Left forelimb (tissue), 1 donor: ENCODE data around the gene NTSR1.

Source experiments
- DNase-seq: peaks from one replicate; pipeline ENCODE4 v3.0.0-alpha.2; 2018; ENCODE audit warnings: low spot score

The NTSR1 gene

DNA sequence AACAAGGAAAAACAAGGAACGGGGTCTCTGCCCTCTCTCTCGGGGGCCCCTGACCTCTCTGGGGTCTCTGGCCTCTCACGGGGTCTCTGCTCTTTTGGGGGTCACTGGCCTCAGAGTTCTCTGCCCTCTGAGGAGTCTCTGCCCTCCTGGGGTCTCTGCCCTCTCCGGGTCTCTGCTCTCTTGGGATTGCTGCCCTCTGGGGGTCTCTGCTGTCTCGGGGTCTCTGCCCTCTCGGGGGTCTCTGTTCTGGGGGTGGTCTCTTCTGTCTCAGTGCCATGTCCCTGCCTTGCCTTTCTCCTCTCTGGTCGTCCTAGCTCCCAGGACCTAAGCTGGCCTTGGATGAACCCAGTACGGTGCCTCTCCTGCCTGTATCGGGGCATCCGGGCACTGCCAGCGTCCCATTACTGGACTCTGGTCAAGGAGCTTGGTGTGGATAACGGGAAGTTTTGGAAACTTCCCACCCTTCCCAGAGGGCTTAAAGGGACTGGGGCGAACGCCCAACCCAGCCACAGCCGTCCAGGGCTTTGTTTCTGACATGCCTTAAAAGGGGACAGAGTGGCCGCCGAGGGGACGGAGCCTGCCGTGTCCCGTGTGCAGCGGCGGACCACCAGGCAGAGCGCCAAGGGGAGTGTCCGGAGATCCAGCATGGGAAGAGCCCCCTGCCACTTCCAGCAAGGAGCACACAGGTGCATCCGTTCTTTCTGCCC, 62.9 kb downstream of the NTSR1 start:
- no peak for DNase-seq

DNA sequence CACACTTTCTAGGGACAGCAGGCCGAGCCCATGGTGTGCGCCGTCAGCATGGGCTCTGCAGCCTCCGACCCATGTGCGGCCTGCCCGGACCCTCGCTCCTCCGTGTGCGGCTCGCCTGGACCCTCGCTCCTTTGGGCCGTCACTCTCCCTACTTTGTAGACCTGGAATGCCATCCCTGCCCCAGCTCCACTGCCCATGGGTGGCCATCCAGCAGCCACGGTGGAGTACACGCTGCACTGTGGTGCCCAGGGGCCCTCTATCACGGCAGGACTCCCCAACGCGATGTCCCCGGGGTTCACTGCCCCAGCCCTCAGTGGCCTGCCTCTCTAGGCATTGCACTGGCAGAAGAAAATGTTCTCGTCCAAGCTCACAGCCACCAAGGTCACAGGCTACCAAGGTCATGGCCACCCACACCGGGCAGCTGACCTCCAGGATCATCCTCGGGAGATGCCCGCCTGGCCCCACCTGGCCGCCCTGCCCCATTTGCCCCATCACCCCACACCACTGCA, 63.5 kb downstream of the NTSR1 start:
- no peak for DNase-seq

DNA sequence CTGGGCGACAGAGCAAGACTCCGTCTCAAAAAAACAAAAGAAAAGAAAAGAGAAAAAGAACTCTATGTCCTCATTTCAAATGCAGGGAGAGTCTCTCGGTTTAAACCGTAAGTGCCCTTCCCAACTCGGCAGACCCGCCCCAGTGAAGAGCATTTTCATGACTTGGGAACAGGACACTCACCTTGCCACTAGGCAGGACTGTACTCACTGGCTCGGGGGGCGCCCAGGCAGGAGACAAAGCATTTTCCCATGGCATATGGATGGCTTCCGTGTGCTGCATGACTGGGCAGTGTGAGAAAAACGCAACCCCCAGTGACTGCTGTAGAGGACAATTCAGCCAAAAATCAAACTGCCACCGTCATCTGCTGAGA, 64.0 kb downstream of the NTSR1 start:
- no peak for DNase-seq

DNA sequence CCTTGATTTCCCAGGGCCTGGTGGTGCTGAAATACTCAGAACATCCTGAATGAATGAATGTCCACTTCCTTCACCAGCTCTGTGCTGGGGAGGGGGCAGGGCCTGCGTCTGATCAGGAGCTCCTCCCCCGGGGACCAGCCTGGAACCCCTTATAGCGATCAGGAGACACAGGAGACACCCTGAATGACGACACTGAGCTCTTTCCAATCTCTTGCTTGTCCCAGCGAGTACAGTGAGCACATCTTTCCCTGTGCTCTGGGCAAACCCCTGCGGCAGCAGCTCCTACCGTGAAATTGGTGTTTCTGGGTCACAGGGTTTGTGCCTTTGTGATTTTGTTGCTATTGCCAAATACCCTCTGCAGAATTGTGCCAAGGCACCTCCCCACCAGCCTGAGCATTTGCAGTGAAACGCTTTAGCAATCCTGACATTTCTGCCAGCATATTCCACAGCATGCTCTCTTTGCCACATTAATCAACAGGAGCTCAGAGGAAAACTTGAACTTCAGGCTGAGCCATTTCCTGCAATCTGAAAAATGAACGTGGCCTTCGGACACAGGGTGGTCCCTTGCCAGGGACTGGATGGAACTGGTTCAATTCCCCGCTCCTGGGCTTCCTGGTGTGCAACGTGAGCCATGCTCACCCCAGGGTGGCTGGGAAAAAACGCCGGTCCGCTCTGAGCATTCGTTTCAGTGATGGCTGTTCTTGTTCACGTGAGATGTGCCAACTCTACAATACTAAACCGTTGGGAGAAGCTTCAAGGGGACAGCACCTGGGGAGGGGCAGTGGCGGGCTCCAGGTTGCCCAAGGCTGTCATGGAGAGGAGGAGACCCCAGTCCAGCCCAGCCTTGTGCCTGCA, 64.6 kb downstream of the NTSR1 start:
- DNase-seq: no peak

DNA sequence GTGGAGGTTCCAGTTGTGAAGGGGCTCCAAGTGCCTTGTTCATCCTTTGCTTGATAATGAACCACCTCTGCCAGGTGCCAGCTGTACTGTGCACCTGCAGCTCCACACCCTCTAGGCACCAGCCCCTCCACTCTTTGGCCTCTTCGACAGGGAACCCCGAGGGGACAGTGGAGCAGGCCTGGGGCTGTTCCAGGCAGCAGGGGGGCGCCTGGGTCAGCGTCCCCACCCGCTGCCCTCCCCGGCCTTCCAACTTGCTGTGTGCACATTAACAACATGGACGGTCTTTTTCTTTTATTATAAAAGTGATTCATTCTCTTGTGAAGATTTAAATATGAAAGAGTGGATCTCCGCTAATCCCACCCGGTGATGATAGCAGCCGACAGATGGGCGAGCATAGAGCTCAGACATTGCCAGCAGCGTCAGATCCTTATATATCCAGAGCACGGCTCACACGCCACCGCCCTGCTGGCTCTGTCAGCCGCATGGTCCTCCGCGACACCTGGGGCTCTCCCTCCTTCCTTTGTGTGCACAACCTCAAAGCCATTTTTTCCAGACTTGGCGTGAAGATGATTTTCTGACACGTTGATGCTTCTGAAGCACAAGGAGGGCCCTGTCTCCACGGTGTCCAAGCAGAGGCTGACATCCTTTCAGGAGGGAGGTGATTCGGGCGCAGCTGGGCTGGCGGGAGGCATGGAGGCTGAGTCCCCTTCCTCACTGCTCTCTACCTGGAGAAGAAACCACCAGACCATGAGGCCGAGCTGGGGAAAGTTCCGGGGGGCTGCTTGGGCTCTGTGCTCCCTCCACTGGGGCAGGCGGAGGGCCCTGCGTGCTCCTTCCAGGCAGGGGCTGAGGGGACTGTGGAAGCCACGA, 65.4 kb downstream of the NTSR1 start:
- no peak for DNase-seq

DNA sequence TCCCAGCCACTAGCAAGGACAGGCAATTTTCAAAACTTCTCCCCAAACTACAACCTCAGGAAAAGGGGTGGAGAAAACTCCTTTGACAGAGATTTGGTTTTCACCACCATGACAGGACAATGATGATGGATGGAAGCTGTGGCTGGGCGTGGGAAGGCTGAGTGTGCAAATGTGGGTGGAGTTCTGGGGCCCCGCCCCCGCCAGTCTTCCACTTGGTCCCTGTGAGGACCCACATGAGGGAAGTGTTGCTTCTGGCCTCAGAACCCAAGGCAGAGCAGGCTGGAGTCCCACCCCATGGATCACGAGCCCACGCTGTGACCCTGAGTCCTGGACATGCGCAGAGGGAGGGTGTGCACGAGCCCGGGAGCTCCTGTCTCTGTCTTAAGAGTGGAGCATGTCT, 66.1 kb downstream of the NTSR1 start:
- DNase-seq: no peak

DNA sequence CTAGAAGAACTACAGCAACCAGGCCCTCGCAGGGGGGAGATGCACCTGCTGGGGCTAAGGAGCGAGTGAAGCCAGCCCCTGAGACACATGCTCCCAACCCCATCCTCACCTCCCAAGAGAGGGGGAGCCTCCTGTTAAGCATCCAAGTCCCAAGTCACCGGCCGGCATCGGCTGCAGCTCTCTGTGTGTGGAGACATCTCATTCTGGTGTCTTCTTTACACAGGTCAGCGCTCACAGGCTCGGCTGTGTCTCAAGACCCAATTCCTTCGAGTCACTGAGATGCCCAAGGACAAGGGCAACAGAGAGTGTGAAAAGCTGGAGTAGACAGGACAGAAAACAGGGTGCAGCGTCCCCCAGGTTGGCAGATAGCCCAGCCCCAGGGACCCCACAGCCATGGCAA, 66.6 kb downstream of the NTSR1 start:
- no peak for DNase-seq

DNA sequence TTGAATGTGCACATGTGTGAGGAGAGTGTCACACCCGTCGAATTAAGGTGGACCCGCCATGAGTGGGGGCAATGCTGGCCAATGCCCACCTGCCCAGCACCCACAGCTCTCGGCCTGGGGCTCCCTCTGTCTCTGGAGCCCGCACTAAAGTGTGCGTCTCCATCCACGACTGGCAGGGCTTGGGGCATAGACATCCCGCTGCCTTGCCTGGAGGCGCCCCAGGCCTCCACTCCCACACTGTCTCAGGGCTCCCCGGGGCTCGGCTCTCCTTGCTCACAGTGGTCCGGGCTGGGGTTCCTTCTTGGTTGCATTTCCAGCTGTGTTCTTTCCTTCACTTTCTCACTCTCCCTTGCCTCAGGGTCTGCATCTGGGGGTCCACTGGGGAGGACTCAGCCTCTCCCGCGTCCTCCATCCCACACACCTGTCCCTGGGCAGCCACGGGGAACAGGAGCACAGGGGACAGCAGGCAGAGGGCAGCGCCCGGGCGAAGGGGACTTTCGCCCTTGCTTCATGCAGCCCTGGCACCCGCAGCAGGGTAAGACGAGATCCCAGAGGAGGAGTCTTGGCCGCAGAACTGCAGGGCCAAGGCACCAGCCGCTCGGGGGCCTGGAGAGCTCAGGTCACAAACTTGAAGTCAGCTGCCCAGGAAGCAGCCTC, 67.5 kb downstream of the NTSR1 start:
- no peak for DNase-seq

DNA sequence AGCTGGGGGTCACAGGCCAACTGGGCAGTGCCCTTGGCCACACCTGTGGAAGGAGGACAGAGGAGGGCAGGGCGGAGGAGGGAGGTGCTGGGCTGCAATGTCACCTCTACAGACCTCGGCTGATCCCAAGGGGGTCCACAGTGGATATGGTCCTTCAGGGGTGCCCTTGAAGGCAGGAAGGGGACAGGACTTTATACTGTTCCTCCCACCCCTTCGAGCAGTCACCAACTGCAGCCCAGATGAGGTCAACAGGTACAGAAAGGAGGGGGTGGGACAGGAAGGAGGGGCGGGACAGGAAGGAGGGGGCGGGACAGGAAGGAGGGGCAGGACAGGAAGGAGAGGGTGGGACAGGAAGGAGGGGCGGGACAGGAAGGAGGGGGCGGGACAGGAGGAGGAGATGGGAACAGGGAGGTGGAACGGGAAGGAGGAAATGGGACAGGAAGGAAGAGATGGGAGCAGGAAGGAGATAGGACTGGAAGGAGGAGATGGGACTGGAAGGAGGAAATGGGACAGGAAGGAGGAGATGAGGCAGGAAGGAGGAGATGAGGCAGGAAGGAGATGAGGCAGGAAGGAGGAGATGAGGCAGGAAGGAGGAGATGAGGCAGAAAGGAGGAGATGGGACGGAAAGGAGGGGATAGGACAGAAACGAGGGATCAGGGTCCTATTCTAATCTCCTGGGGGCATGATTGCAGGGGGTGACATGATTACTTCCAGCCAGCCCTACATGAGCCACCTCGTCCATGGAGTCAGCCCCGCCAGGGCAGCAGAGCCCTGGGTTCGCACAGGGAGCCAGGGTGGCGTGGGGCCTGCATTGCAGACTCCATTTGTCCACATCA, 68.3 kb downstream of the NTSR1 start:
- DNase-seq: no peak

DNA sequence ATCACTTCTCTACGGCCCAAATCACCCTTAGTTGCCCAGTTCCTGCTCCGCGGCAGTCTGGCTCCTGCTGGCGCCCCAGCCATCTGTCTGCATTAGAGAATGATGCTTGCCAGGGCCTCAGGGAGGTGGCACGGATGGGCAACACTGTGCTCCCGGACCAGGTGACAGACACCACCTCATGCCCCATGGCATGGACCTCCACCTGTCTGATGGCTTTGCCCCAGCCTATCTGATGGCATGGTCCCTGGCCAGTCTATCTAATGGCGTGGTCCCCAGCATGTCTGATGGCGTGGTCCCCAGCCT, 68.8 kb downstream of the NTSR1 start:
- no peak for DNase-seq

DNA sequence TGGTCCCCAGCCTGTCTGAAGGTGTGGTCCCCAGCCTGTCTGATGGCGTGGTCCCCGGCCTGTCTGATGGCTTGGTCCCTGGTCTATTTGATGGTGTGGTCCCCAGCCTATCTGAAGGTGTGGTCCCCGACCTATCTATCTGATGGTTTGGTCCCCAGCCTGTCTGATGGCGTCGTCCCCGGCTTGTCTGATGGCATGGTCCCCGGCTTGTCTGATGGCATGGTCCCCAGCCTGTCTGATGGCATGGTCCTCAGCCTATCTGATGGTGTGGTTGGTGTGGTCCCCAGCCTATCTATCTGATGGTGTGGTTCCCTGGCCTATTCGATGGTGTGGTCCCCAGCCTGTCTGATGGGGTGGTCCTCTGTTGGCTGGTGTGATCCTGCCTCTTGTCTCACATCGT, 69.4 kb downstream of the NTSR1 start:
- no peak for DNase-seq

DNA sequence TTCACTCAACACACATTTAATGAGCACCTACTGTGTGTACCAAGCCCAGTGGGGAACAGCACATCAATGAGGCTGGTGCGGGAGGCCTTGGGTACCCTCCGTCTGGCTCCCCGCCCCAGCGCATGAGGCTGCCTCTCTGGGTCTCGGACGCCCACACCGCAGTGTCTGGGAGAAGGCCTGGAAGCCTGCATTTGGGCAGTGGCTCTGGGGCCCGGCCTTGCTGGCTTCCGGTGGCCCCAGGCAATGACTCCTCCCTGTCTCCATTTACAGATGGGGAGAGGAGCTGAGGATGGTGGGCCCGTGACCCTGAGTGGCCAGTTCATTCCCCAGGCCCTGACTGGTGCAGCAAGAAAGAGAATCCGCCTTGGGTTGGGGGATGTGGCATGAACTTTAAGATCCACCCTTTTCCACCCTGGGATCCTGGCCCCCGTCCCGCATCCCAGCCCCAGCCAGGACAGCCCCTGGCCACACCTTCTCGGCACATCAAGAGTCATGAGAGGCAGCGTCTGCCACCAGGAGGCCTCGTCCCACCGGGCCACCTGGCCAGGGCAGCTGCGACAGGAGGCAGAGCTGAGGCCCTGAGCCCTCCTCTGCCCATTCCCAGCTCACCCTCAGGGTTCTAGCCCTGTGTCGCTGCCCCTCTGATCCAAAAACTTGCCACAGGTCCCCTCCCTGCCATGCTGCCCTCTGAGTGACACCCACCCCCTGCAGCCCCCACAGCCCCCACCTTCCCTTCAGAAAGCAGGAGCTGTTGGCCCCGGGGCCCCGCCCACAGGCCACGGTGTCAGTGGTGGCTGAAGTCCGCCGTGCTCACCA, 70.2 kb downstream of the NTSR1 start:
- no peak for DNase-seq

DNA sequence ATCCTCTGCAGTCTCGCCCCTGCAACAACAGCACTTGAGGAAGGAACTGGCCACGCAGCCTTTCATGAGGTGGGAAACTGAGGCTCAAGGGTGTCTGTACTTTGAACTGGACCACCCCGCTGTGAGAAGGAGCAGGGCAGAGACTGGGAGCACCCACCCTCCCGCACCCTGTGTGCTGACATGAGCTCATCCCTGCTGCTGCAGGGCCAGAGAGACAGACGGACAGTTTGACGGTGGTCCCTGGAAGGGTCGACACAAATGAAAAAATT, 70.7 kb downstream of the NTSR1 start:
- DNase-seq: no peak

DNA sequence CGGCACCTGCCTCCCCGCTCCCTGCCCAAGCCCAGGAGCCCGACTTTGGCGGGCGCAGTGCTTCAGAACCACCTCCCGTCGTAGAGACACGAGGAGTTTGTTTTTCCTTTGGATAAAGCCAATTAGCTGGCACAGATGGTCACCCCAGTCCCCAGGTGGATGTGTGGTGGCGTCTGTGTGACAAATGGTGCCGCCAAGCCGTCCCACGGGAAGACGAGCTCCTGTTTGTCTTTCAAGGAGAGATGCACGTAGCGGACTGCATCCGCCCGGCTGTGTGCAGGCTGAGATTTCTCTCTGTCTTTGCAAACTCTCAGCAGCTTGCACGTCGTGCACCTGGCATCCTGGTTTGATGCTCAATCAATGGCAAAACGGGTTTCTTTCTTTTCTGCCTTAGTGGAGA, 71.6 kb downstream of the NTSR1 start:
- DNase-seq: no peak

DNA sequence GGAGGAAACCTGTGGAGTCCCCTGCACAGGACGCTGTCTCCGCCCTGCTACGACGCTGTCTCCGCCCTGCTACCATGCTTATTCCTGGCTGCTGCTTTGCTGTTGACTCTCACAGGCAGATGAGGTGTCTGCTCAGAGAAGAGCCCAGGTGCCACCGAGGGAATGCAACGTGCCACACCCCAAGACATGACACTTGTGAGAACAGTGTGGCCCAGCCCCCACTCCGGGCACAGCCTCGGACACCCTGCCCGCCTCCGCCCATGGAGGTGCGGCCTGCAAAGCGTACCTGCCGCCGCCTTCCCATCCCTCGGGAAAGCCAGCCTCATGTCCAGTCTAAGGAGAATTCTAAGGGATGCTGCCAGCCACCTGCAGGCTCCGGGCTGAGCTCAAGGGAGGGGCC, 72.1 kb downstream of the NTSR1 start:
- no peak for DNase-seq

DNA sequence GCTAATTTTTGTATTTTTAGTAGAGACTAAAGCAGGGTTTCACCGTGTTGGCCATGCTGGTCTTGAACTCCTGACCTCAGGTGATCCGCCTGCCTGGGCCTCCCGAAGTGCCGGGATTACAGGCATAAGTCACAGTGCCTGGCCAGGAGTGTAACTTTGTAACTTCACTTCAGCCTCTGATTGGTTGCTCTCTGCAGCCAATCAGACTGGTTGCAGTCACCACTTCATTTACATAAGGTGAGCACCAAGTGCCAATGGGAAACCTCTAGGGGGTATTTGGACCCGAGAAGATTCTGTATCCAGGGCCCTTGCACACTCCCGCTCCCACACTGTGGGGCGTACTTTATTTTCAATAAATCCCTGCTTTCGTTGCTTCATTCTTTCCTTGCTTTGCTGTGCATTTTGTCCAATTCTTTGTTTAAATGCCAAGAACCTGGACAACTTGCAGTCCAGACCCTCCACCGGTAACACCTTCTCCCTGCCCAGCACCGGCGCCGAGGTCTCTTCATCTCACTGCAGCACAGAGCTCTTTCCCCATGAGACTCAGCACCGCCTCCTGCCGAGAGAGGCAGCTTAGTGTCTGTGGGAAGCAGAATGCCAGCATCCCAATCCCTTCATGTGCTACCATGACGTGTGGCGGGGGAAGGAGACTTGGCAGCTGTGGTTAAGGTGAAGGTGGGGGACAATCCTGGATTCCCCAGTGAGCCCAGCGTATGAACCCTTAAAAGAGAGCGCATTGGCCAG, 73.7 kb downstream of the NTSR1 start:
- DNase-seq: no peak

DNA sequence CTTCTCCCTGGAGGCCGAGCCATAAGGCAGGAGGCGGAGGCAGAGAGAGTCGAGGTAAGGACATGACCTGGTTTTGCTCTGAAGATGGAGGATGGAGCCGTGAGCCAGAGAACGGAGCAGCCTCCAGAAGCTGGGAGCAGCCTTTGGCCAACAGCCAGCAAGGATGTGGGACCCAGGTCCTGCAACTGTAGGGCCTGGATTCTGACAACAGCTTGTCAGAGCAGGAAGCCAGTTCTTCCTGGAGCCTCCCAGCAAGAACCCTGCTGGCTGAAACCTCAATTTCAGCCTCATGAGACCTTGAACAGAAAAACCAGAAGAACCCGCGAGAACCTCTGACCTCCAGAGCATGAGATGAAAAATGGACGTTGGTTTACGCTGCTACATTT, 74.2 kb downstream of the NTSR1 start:
- no peak for DNase-seq

DNA sequence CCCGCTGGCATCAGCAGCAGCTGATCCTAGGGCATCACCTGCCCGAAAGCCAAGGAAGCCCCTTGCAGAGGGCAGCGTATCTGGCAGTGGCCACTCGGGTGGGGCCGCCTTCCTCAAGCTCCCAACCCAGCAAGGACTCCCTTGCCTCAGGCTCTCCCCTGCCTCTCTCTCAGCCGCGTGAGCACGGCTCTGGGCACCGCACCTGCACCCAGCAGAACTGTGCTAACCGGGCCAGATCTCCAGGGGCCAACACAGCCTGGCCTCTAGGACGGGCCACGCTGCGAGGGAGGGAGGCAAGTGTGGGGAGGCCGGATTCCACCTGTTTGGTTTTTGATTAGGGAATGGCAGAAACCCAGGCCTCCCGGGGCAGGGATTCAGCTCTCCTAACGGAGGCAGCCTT, 75.9 kb downstream of the NTSR1 start:
- DNase-seq: no peak

DNA sequence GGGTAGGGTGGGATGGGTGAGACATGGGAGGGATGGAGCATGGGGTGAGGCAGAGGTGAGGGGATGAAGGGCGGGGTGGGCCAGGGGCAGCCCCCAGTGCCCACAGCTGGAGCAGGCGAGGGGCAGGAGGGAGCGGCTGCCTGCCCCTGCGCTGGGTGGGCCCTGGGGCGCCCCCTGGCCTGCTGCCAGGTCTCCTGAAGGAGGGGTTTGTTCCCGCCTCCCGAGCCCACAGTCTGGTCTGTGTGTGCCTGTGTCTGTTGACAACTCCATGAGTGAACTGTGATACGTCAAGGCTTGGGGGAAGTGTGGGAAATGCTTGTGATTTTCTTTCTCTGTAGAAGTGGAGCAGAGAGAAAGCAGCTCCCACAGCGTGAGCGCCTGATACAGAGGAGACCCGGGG, 76.8 kb downstream of the NTSR1 start:
- no peak for DNase-seq

DNA sequence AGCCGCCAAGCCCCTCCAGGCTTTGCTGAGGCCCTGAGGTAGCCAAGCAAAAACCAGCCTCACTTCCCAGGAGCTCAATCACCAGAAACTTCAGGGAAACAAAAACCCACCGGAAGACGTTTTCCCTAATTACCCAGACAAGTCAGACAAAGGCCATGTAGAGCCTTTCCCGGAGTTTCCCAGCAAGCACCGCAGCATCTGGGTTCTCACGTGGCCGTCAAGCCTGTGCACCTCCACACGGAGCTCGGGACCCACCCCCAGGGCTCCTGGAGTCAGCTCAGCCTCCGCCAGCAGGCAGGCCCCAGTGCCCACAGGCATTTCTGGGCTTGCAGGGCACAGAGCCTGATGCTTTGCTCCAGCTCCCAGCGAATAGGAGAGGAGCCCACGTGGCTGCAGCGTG, 77.5 kb downstream of the NTSR1 start:
- DNase-seq: no peak
